G401.6 (cell line): Measurements from ENCODE around the gene DIAPH1.

Source experiments
- FAIRE-seq: peaks from 2 replicates; lab custom pipeline; 2012; peaks lifted over from hg19 to GRCh38; lab: Jason Lieb, UNC

DIAPH1 gene

GRCh38 chr5:141560725-141561483 is 57.9 kb downstream of the DIAPH1 start:
- FAIRE-seq = no peak

- no peak for FAIRE-seq
Measured at GRCh38 chr5:141560151-141560550, 58.6 kb downstream of the DIAPH1 start.

GRCh38 chr5:141559461-141559860 is 59.3 kb downstream of the DIAPH1 start:
- no peak for FAIRE-seq

- no peak for FAIRE-seq
Measured at GRCh38 chr5:141558150-141558549, 60.6 kb downstream of the DIAPH1 start.

GRCh38 chr5:141557681-141558136 is 61.1 kb downstream of the DIAPH1 start:
- peak; percentile 83 for FAIRE-seq

GRCh38 chr5:141547921-141548320 is 70.9 kb downstream of the DIAPH1 start:
- no peak for FAIRE-seq

- no peak for FAIRE-seq
Measured at GRCh38 chr5:141547488-141547887, 71.3 kb downstream of the DIAPH1 start.

- no peak for FAIRE-seq
Measured at GRCh38 chr5:141543053-141543452, 75.7 kb downstream of the DIAPH1 start.

- no peak for FAIRE-seq
Measured at GRCh38 chr5:141534492-141535213, 84.1 kb downstream of the DIAPH1 start.

GRCh38 chr5:141533897-141534296 is 84.9 kb downstream of the DIAPH1 start:
- no peak for FAIRE-seq

GRCh38 chr5:141532726-141533125 is 86.1 kb downstream of the DIAPH1 start:
- no peak for FAIRE-seq

- no peak for FAIRE-seq
Measured at GRCh38 chr5:141529873-141530272, 88.9 kb downstream of the DIAPH1 start.

- no peak for FAIRE-seq
Measured at GRCh38 chr5:141529002-141529401, 89.8 kb downstream of the DIAPH1 start.

- no peak for FAIRE-seq
Measured at GRCh38 chr5:141528291-141528984, 90.4 kb downstream of the DIAPH1 start.

- no peak for FAIRE-seq
Measured at GRCh38 chr5:141527426-141527825, 91.4 kb downstream of the DIAPH1 start.

GRCh38 chr5:141525653-141526052 is 93.1 kb downstream of the DIAPH1 start:
- FAIRE-seq = no peak

- FAIRE-seq = peak; percentile 97
Measured at GRCh38 chr5:141524604-141525597, 93.9 kb downstream of the DIAPH1 start.

GRCh38 chr5:141523991-141524390 is 94.8 kb downstream of the DIAPH1 start:
- FAIRE-seq = no peak

GRCh38 chr5:141522301-141522700 is 96.5 kb downstream of the DIAPH1 start:
- FAIRE-seq = no peak

GRCh38 chr5:141521244-141521781 is 97.5 kb downstream of the DIAPH1 start:
- no peak for FAIRE-seq
